Measurements from ENCODE around the gene PLK3. TPM values are rescaled to one million over a fixed set of nuclear protein-coding genes. Genes with fewer than 3 reads are reported as not detected.
A peak's percentile ranks its signal among the peaks of the same experiment; 100 is the strongest.

Gene PLK3
- total RNA-seq, 1 experiment from 2014 or later, result 56.1 TPM

GRCh38 chr1:44786841-44787426, 13.2 kb upstream of the PLK3 start:
- Histone ChIP-seq H3K79me2 (ENCODE audit: insufficient read depth, low read length) (no peaks in the 10 kb centered on the region), H3K27me3 (ENCODE audit: insufficient read depth, low read length) (no peaks in the 10 kb centered on the region), H3K36me3 (ENCODE audit: control insufficient read depth in 1 of 2, insufficient read depth in 2 of 2, low read length in 2 of 2) (no peaks in the 10 kb centered on the region), H2AFZ (ENCODE audit: low read depth, low read length, poor library complexity, severe bottlenecking) (no peak overlapping the region), H3K27ac (ENCODE audit: low read depth, low read length) (peak overlapping the region; percentile 52; the same call in 1 of the 2 replicates), H4K20me1 (ENCODE audit: insufficient read depth) (no peaks in the 10 kb centered on the region), H3K9ac (ENCODE audit: low read length) (peak overlapping the region; percentile 63), H3K9me2 (ENCODE audit: insufficient read depth) (no peaks in the 10 kb centered on the region), H3K4me3 (replicated peaks in 1 of 2; ENCODE audit: low read depth in 1 of 2, low read length in 2 of 2) (no peak overlapping the region; a peak in 1 of 4 replicates), H3K4me2 (ENCODE audit: low read length) (peak overlapping the region; percentile 81), H3K9me3 (ENCODE audit: control insufficient read depth in 1 of 2, insufficient read depth in 1 of 2, low read depth in 1 of 2, low read length in 2 of 2) (no peaks in the 10 kb centered on the region), H3K4me1 (ENCODE audit: control insufficient read depth in 1 of 2, insufficient read depth in 2 of 2, low read length in 2 of 2) (peaks cover 6 to 24% of the 10 kb centered on the region in 2 experiments)
- no peak for ATAC-seq
- intact Hi-C loops (cut with micrococcal nuclease), result loop anchor here (5.0 kb wide), 1 partner anchor 785 kb away; no protein-coding TSS in a partner anchor
- TF ChIP-seq REST (IDR thresholded peaks at IDR 0.05; ENCODE audit: low read depth) (no peak), POLR2A (IDR thresholded peaks at IDR 0.05; ENCODE audit: borderline replicate concordance, extremely low read depth, insufficient read depth, insufficient read length) (no peak), ZNF274 (IDR thresholded peaks at IDR 0.05; ENCODE audit: low read depth, low read length) (no peak), CEBPB (IDR thresholded peaks at IDR 0.05; ENCODE audit: low read depth) (no peak), ELF1 (IDR thresholded peaks at IDR 0.05; ENCODE audit: borderline replicate concordance, low read depth) (no peak), EZH2phosphoT487 (IDR thresholded peaks at IDR 0.05; ENCODE audit: borderline replicate concordance) (no peak), FOSL1 (IDR thresholded peaks at IDR 0.05; ENCODE audit: low read depth) (no peak), SP1 (IDR thresholded peaks at IDR 0.05; ENCODE audit: low read depth) (no peak), SIN3A (IDR thresholded peaks at IDR 0.05; ENCODE audit: low read depth) (no peak), EZH2 (IDR thresholded peaks at IDR 0.05) (no peak), JUND (IDR thresholded peaks at IDR 0.05) (no peak), ZBTB33 (IDR thresholded peaks at IDR 0.05; ENCODE audit: extremely low read depth, insufficient replicate concordance, low read length) (no peak), EGR1 (IDR thresholded peaks at IDR 0.05; ENCODE audit: low read depth) (no peak), YY1 (IDR thresholded peaks at IDR 0.05; ENCODE audit: extremely low read depth, insufficient replicate concordance, low read depth, low read length) (no peak), POLR2AphosphoS5 (IDR thresholded peaks at IDR 0.05; ENCODE audit: low read depth, low read length) (no peak), SRF (IDR thresholded peaks at IDR 0.05; ENCODE audit: low read depth) (no peak)
- RAD21 ChIA-PET (ENCODE audit: low non-redundant PET in 1 of 2, low total read pairs in 2 of 2, uncharacterized antibody in 2 of 2, unreplicated experiment in 2 of 2), result no interaction called here
- CTCF ChIA-PET, result interaction anchor here (1.5 kb wide), 1 partner anchor 10 kb away, joined by 5 read pairs; no protein-coding TSS in a partner anchor
- no TSS peak for BruUV-seq (replicated peaks)
- POLR2A ChIA-PET, result interaction anchor here (0.7 to 3.7 kb wide), 5 partner anchors 11 to 68 kb away, joined by 3 to 16 read pairs (median 7); partner anchors contain the start of genes RNU5D-1 and RPS8
- DNase-seq (ENCODE audit: low read depth, low spot score), result no peak
